ENCODE measurements around the gene ADGRB3.

ADGRB3 gene

GRCh38 chr6:69314531-69314930 lies 679.4 kb downstream of the ADGRB3 start:
- no peak for DNase-seq (ENCODE audit: low read depth in 2 of 2)

- DNase-seq (ENCODE audit: low read depth in 2 of 2), result no peak
Observed at GRCh38 chr6:69331886-69332285, 696.8 kb downstream of the ADGRB3 start.

- DNase-seq (ENCODE audit: low read depth in 2 of 2), result no peak
Observed at GRCh38 chr6:69337311-69337710, 702.2 kb downstream of the ADGRB3 start.

- DNase-seq (ENCODE audit: low read depth in 2 of 2), result no peak
Observed at GRCh38 chr6:69338431-69339162, 703.5 kb downstream of the ADGRB3 start.

GRCh38 chr6:69339163-69339550 lies 704.1 kb downstream of the ADGRB3 start:
- DNase-seq (ENCODE audit: low read depth in 2 of 2), result no peak

- DNase-seq (ENCODE audit: low read depth in 2 of 2), result no peak
Observed at GRCh38 chr6:69340196-69340595, 705.1 kb downstream of the ADGRB3 start.

GRCh38 chr6:69343851-69344250 lies 708.8 kb downstream of the ADGRB3 start:
- no peak for DNase-seq (ENCODE audit: low read depth in 2 of 2)

GRCh38 chr6:69349771-69350170 lies 714.7 kb downstream of the ADGRB3 start:
- DNase-seq (ENCODE audit: low read depth in 2 of 2), result no peak

GRCh38 chr6:69362209-69362608 lies 727.1 kb downstream of the ADGRB3 start:
- DNase-seq (ENCODE audit: low read depth in 2 of 2), result no peak

GRCh38 chr6:69366831-69367230 lies 731.7 kb downstream of the ADGRB3 start:
- DNase-seq (ENCODE audit: low read depth in 2 of 2), result no peak

GRCh38 chr6:69368613-69369012 lies 733.5 kb downstream of the ADGRB3 start:
- DNase-seq (ENCODE audit: low read depth in 2 of 2), result no peak

- DNase-seq (ENCODE audit: low read depth in 2 of 2), result no peak
Observed at GRCh38 chr6:69370763-69371162, 735.7 kb downstream of the ADGRB3 start.

- DNase-seq (ENCODE audit: low read depth in 2 of 2), result no peak
Observed at GRCh38 chr6:69378326-69378725, 743.2 kb downstream of the ADGRB3 start.

GRCh38 chr6:69379518-69379917 lies 744.4 kb downstream of the ADGRB3 start:
- no peak for DNase-seq (ENCODE audit: low read depth in 2 of 2)

- DNase-seq (ENCODE audit: low read depth in 2 of 2), result no peak
Observed at GRCh38 chr6:69383627-69384026, 748.5 kb downstream of the ADGRB3 start.

GRCh38 chr6:69386426-69386825 lies 751.3 kb downstream of the ADGRB3 start:
- no peak for DNase-seq (ENCODE audit: low read depth in 2 of 2)

GRCh38 chr6:69390125-69390524 lies 755.0 kb downstream of the ADGRB3 start:
- DNase-seq (ENCODE audit: low read depth in 2 of 2), result no peak

GRCh38 chr6:69391106-69391505 lies 756.0 kb downstream of the ADGRB3 start:
- DNase-seq (ENCODE audit: low read depth in 2 of 2), result no peak

GRCh38 chr6:69392745-69393144 lies 757.7 kb downstream of the ADGRB3 start:
- DNase-seq (ENCODE audit: low read depth in 2 of 2), result no peak

GRCh38 chr6:69398311-69398710 lies 763.2 kb downstream of the ADGRB3 start:
- no peak for DNase-seq (ENCODE audit: low read depth in 2 of 2)

- DNase-seq (ENCODE audit: low read depth in 2 of 2), result no peak
Observed at GRCh38 chr6:69398729-69399128, 763.6 kb downstream of the ADGRB3 start.

- DNase-seq (ENCODE audit: low read depth in 2 of 2), result no peak
Observed at GRCh38 chr6:69408886-69409285, 773.8 kb downstream of the ADGRB3 start.

- no peak for DNase-seq (ENCODE audit: low read depth in 2 of 2)
Observed at GRCh38 chr6:69416776-69417175, 781.7 kb downstream of the ADGRB3 start.

GRCh38 chr6:69421269-69421668 lies 786.2 kb downstream of the ADGRB3 start:
- no peak for DNase-seq (ENCODE audit: low read depth in 2 of 2)

Measured in activated CD4-positive, alpha-beta T cell treated with anti-CD3 and anti-CD28 coated beads for 24 hours (primary cell).